Smooth muscle cell (in vitro differentiated cells): ENCODE results near the gene HMGN1. TPM values are rescaled to one million over a fixed set of nuclear protein-coding genes. Genes with fewer than 3 reads are reported as not detected.

Experiments
- DNase-seq: peaks from one replicate; lab custom pipeline; 2025; ENCODE audit not compliant: unreplicated experiment; lab: John Stamatoyannopoulos, UW
- H2AFZ ChIP-seq: fragments of 200-600 bp; sonication (generic); 2 replicates; pipeline ENCODE4 v1.6.0; 2016; ENCODE audit warnings: antibody characterized with exemption, low read depth, mild to moderate bottlenecking
- H3F3A ChIP-seq: fragments of 200-600 bp; sonication (generic); 2 replicates; pipeline ENCODE4 v1.6.0; 2017; ENCODE audit warnings: antibody characterized with exemption, low read depth
- H3K27ac ChIP-seq: fragments of 200-600 bp; sonication (generic); 2 replicates; pipeline ENCODE4 v1.5.1; 2016; ENCODE audit warnings: low read depth, mild to moderate bottlenecking
- H3K27me3 ChIP-seq: fragments of 200-600 bp; sonication (generic); 2 replicates; pipeline ENCODE4 v1.6.1; 2016; ENCODE audit warnings: low read depth, mild to moderate bottlenecking
- H3K36me3 ChIP-seq: fragments of 200-600 bp; sonication (generic); 2 replicates; pipeline ENCODE4 v1.5.1; 2016; ENCODE audit warnings: low read depth
- H3K4me1 ChIP-seq: fragments of 200-600 bp; sonication (generic); 2 replicates; pipeline ENCODE4 v1.5.1; 2016; ENCODE audit warnings: low read depth
- H3K4me2 ChIP-seq: fragments of 200-600 bp; sonication (generic); 2 replicates; pipeline ENCODE4 v1.6.0; 2016; ENCODE audit warnings: mild to moderate bottlenecking
- H3K4me3 ChIP-seq: fragments of 200-600 bp; sonication (generic); 2 replicates; pipeline ENCODE4 v1.5.1; 2016; ENCODE audit warnings: mild to moderate bottlenecking
- H3K79me2 ChIP-seq: fragments of 200-600 bp; sonication (generic); 2 replicates; pipeline ENCODE4 v1.6.0; 2016; ENCODE audit warnings: low read depth, mild to moderate bottlenecking
- H3K9ac ChIP-seq: fragments of 200-600 bp; sonication (generic); 2 replicates; pipeline ENCODE4 v1.6.0; 2016; ENCODE audit warnings: low read depth
- H3K9me3 ChIP-seq: fragments of 200-600 bp; sonication (generic); replicated peaks from 2 replicates; pipeline ENCODE4 v1.5.1; 2016; ENCODE audit warnings: low read depth
- H4K20me1 ChIP-seq: fragments of 200-600 bp; sonication (generic); 2 replicates; pipeline ENCODE4 v1.6.0; 2016; ENCODE audit warnings: low read depth
- CTCF ChIP-seq: fragments of 200-600 bp; sonication (generic); IDR thresholded peaks from 2 replicates; pipeline ENCODE4 v1.5.1; 2017; ENCODE audit warnings: borderline replicate concordance, mild to moderate bottlenecking, antibody characterized with exemption; ENCODE audit not compliant: insufficient read depth, poor library complexity, severe bottlenecking
- WGBS: methylation state at CpG from one replicate; pipeline ENCODE4 v1.1.7; 2016; ENCODE audit warnings: low lambda C conversion rate; 5-methylcytosine and 5-hydroxymethylcytosine counted together
- polyA plus RNA-seq: library from polyadenylated mRNA; unstranded; fragments of >200 nt; fragmentation: Nextera tagmentation; extraction: Ambion mirVana; gene quantifications from 2 replicates; pipeline ENCODE4 v1.2.1, GENCODE V29; 2016
- total RNA-seq: library from RNA; depleted of rRNA; stranded (reverse); fragments of >200 nt; gene quantifications from 2 replicates; pipeline ENCODE4 v1.2.3, GENCODE V29; 2014

Gene HMGN1
- total and polyA plus RNA-seq, 2 experiments from 2014 or later = 396 to 427 TPM

GRCh38 chr21:39347537-39347936, 1.4 kb downstream of the HMGN1 start:
- Histone ChIP-seq H4K20me1 (peaks cover 52% of the 10 kb centered on the region), H3K9me3 (no peaks in the 10 kb centered on the region), H3K79me2 (peaks cover 43% of the 10 kb centered on the region), H3K4me2 (peak overlapping the region; percentile 99), H3F3A (peaks cover 15% of the 10 kb centered on the region), H2AFZ (no peak overlapping the region), H3K36me3 (peaks cover 7% of the 10 kb centered on the region), H3K4me1 (peaks cover 36% of the 10 kb centered on the region), H3K9ac (peak overlapping the region; percentile 94), H3K4me3 (peak overlapping the region; percentile 90), H3K27me3 (no peaks in the 10 kb centered on the region), H3K27ac (peak overlapping the region; percentile 88)
- no peak for TF ChIP-seq CTCF
- DNase-seq = no peak
- 6% methylated on average over 10 of the region's 10 CpGs for WGBS

- no peak for DNase-seq
- TF ChIP-seq CTCF = no peak
- H3K9ac ChIP-seq = peak overlapping the region; percentile 94
Measured at GRCh38 chr21:39346671-39347331, 2.1 kb downstream of the HMGN1 start.

GRCh38 chr21:39346206-39346605, 2.7 kb downstream of the HMGN1 start:
- no peaks in the 10 kb centered on the region for H3K27me3 ChIP-seq
- peak overlapping the region; percentile 94 for H3K9ac ChIP-seq
- H3K36me3 ChIP-seq = peaks cover 17% of the 10 kb centered on the region
- WGBS = 58% methylated on average over 3 of the region's 3 CpGs
- peaks cover 22% of the 10 kb centered on the region for H3F3A ChIP-seq
- peaks cover 56% of the 10 kb centered on the region for H4K20me1 ChIP-seq
- peak overlapping the region; percentile 90 for H3K4me3 ChIP-seq
- peak overlapping the region; percentile 99 for H3K4me2 ChIP-seq
- no peaks in the 10 kb centered on the region for H3K9me3 ChIP-seq
- H3K4me1 ChIP-seq = peaks cover 36% of the 10 kb centered on the region
- no peak overlapping the region for H2AFZ ChIP-seq
- TF ChIP-seq CTCF = no peak
- DNase-seq = no peak
- H3K79me2 ChIP-seq = peaks cover 43% of the 10 kb centered on the region
- H3K27ac ChIP-seq = peak overlapping the region; percentile 88

More at GRCh38 chr21:39346671-39347331, 2.1 kb downstream of the HMGN1 start:
- Histone ChIP-seq H2AFZ (no peak overlapping the region), H4K20me1 (peaks cover 56% of the 10 kb centered on the region), H3K4me1 (peaks cover 36% of the 10 kb centered on the region), H3K27ac (peak overlapping the region; percentile 88), H3K36me3 (peaks cover 12% of the 10 kb centered on the region), H3K79me2 (peaks cover 43% of the 10 kb centered on the region), H3K9me3 (no peaks in the 10 kb centered on the region), H3K4me3 (peak overlapping the region; percentile 90), H3F3A (peaks cover 18% of the 10 kb centered on the region), H3K27me3 (no peaks in the 10 kb centered on the region), H3K4me2 (peak overlapping the region; percentile 99)
- WGBS = 59% methylated on average over 7 of the region's 7 CpGs

GRCh38 chr21:39345440-39345839, 3.4 kb downstream of the HMGN1 start:
- 95% methylated on average over 6 of the region's 6 CpGs for WGBS
- peak overlapping the region; percentile 43 for H3K27ac ChIP-seq
- no peak for TF ChIP-seq CTCF
- no peaks in the 10 kb centered on the region for H3K9me3 ChIP-seq
- peaks cover 28% of the 10 kb centered on the region for H3F3A ChIP-seq
- H3K79me2 ChIP-seq = peaks cover 43% of the 10 kb centered on the region
- H3K36me3 ChIP-seq = peaks cover 17% of the 10 kb centered on the region
- H3K9ac ChIP-seq = no peak overlapping the region
- peak overlapping the region; percentile 99 for H3K4me2 ChIP-seq
- H3K4me3 ChIP-seq = peak overlapping the region; percentile 90
- H3K4me1 ChIP-seq = peaks cover 36% of the 10 kb centered on the region
- H3K27me3 ChIP-seq = no peaks in the 10 kb centered on the region
- DNase-seq = no peak
- H2AFZ ChIP-seq = no peak overlapping the region
- H4K20me1 ChIP-seq = peaks cover 56% of the 10 kb centered on the region
